ENCODE results near the gene FUS. TPM values are rescaled to one million over a fixed set of nuclear protein-coding genes. Genes with fewer than 3 reads are reported as not detected.

Gene FUS
- total RNA-seq, 1 experiment from 2014 or later: 770 TPM

DNA sequence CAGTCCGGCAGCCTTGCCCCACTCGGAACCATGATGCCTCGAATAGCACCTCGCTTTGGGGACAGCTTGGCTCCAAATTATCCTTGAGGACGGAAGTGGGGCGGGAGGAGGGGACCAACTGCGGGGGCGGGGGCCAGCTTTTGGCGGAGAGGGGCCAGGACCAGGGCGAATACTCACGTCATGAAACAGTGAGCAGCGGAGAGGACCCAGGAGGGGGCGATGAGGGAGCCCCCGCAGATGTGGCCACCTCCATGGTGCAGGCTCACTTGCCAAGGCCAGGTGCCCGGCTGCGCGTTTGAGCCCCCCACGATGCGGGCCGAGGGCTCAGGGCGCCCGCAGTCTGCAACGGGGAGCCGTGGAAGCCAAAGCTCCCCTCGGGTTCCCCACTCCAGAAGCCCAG lies 31.0 kb upstream of the FUS start:
- ChIA-PET CTCF (interaction anchor here (0.6 to 1.5 kb wide), 4 partner anchors 17 to 307 kb away, joined by 3 to 4 read pairs (median 4); partner anchors contain the start of genes HSD3B7, ZNF646 and ZNF668), POLR2A (interaction anchor here (0.6 to 1.9 kb wide), 3 partner anchors 14 to 46 kb away, joined by 3 to 7 read pairs (median 4); partner anchors contain the start of gene FUS)
- peak overlapping the region; percentile 55 for H3K4me3 Mint-ChIP-seq
- H3K27me3 Mint-ChIP-seq (ENCODE audit: low read depth): peaks cover 40% of the 10 kb centered on the region
- DNase-seq (ENCODE audit: low spot score) (no peak), ATAC-seq (no peak)
- H3K9me3 Mint-ChIP-seq: no peaks in the 10 kb centered on the region
- TF ChIP-seq FOXK1 (CRISPR knock-in tag; IDR thresholded peaks at IDR 0.05) (no peak), TEAD1 (CRISPR knock-in tag; IDR thresholded peaks at IDR 0.05) (no peak), ETV6 (CRISPR knock-in tag; IDR thresholded peaks at IDR 0.05) (no peak), FOXJ3 (CRISPR knock-in tag; IDR thresholded peaks at IDR 0.05; ENCODE audit: borderline replicate concordance) (no peak), ELF4 (CRISPR knock-in tag; IDR thresholded peaks at IDR 0.05; ENCODE audit: low read depth) (no peak), EMX1 (CRISPR knock-in tag; IDR thresholded peaks at IDR 0.05) (no peak), ZNF396 (CRISPR knock-in tag; IDR thresholded peaks at IDR 0.05; ENCODE audit: borderline replicate concordance) (no peak)
- TF ChIP-seq, protein P1, sequence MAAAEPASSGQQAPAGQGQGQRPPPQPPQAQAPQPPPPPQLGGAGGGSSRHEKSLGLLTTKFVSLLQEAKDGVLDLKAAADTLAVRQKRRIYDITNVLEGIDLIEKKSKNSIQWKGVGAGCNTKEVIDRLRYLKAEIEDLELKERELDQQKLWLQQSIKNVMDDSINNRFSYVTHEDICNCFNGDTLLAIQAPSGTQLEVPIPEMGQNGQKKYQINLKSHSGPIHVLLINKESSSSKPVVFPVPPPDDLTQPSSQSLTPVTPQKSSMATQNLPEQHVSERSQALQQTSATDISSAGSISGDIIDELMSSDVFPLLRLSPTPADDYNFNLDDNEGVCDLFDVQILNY (CRISPR knock-in tag; IDR thresholded peaks at IDR 0.05): no peak
- TF ChIP-seq, protein P2, sequence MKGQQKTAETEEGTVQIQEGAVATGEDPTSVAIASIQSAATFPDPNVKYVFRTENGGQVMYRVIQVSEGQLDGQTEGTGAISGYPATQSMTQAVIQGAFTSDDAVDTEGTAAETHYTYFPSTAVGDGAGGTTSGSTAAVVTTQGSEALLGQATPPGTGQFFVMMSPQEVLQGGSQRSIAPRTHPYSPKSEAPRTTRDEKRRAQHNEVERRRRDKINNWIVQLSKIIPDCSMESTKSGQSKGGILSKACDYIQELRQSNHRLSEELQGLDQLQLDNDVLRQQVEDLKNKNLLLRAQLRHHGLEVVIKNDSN (CRISPR knock-in tag; IDR thresholded peaks at IDR 0.05): no peak
- TF ChIP-seq, protein P3, sequence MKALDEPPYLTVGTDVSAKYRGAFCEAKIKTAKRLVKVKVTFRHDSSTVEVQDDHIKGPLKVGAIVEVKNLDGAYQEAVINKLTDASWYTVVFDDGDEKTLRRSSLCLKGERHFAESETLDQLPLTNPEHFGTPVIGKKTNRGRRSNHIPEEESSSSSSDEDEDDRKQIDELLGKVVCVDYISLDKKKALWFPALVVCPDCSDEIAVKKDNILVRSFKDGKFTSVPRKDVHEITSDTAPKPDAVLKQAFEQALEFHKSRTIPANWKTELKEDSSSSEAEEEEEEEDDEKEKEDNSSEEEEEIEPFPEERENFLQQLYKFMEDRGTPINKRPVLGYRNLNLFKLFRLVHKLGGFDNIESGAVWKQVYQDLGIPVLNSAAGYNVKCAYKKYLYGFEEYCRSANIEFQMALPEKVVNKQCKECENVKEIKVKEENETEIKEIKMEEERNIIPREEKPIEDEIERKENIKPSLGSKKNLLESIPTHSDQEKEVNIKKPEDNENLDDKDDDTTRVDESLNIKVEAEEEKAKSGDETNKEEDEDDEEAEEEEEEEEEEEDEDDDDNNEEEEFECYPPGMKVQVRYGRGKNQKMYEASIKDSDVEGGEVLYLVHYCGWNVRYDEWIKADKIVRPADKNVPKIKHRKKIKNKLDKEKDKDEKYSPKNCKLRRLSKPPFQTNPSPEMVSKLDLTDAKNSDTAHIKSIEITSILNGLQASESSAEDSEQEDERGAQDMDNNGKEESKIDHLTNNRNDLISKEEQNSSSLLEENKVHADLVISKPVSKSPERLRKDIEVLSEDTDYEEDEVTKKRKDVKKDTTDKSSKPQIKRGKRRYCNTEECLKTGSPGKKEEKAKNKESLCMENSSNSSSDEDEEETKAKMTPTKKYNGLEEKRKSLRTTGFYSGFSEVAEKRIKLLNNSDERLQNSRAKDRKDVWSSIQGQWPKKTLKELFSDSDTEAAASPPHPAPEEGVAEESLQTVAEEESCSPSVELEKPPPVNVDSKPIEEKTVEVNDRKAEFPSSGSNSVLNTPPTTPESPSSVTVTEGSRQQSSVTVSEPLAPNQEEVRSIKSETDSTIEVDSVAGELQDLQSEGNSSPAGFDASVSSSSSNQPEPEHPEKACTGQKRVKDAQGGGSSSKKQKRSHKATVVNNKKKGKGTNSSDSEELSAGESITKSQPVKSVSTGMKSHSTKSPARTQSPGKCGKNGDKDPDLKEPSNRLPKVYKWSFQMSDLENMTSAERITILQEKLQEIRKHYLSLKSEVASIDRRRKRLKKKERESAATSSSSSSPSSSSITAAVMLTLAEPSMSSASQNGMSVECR (CRISPR knock-in tag; IDR thresholded peaks at IDR 0.05; ENCODE audit: borderline replicate concordance): no peak
- TF ChIP-seq, protein P4, sequence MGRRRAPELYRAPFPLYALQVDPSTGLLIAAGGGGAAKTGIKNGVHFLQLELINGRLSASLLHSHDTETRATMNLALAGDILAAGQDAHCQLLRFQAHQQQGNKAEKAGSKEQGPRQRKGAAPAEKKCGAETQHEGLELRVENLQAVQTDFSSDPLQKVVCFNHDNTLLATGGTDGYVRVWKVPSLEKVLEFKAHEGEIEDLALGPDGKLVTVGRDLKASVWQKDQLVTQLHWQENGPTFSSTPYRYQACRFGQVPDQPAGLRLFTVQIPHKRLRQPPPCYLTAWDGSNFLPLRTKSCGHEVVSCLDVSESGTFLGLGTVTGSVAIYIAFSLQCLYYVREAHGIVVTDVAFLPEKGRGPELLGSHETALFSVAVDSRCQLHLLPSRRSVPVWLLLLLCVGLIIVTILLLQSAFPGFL (CRISPR knock-in tag; IDR thresholded peaks at IDR 0.05; ENCODE audit: borderline replicate concordance): no peak
- TF ChIP-seq, protein P5, sequence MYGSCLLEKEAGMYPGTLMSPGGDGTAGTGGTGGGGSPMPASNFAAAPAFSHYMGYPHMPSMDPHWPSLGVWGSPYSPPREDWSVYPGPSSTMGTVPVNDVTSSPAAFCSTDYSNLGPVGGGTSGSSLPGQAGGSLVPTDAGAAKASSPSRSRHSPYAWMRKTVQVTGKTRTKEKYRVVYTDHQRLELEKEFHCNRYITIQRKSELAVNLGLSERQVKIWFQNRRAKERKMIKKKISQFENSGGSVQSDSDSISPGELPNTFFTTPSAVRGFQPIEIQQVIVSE (CRISPR knock-in tag; IDR thresholded peaks at IDR 0.05; ENCODE audit: borderline replicate concordance): no peak
- peaks cover 20% of the 10 kb centered on the region for H3K4me1 Mint-ChIP-seq
- H3K27ac Mint-ChIP-seq: no peak overlapping the region
- no peaks in the 10 kb centered on the region for H3K36me3 Mint-ChIP-seq

DNA sequence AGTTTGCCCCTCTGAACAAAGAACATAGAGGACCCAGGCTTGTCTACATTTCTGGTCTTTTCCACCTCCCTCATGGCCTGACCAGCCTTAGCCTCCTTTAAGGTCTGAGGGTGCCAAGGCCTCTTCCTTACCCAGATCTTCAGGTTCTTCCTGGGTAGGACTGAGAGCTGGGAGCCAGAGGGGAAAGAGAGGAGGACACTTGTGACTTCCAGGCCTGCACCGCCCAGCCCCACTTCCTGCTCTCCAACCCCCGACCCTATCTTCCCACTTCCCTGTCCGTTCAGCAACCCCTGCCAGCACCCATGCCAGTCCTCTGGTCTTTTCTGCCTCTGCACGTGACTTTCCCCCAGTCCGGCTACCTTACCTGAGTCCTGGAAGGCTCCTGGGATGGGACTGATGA lies 30.6 kb upstream of the FUS start:
- Mint-ChIP-seq H3K27ac (no peak overlapping the region), H3K4me1 (peaks cover 20% of the 10 kb centered on the region), H3K36me3 (no peaks in the 10 kb centered on the region), H3K27me3 (ENCODE audit: low read depth) (peaks cover 35% of the 10 kb centered on the region), H3K9me3 (no peaks in the 10 kb centered on the region), H3K4me3 (peak overlapping the region; percentile 18)
- ChIA-PET CTCF (interaction anchor here (1.0 kb wide), 1 partner anchor 164 kb away, joined by 4 read pairs; the partner anchor contains the start of gene HSD3B7), POLR2A (interaction anchor here (1.9 kb wide), 1 partner anchor 31 kb away, joined by 7 read pairs; the partner anchor contains the start of gene FUS)
- no peak for DNase-seq (ENCODE audit: low spot score)
- no peak for ATAC-seq
- TF ChIP-seq EMX1 (CRISPR knock-in tag; IDR thresholded peaks at IDR 0.05) (no peak), CBFB (CRISPR knock-in tag; IDR thresholded peaks at IDR 0.05; ENCODE audit: low read depth) (no peak), ZNF232 (CRISPR knock-in tag; IDR thresholded peaks at IDR 0.05) (no peak), GRHL2 (CRISPR knock-in tag; IDR thresholded peaks at IDR 0.05; ENCODE audit: insufficient replicate concordance, severe bottlenecking) (no peak), ESRRA (CRISPR knock-in tag; IDR thresholded peaks at IDR 0.05; ENCODE audit: borderline replicate concordance) (no peak), CREM (CRISPR knock-in tag; IDR thresholded peaks at IDR 0.05) (no peak), ZNF416 (CRISPR knock-in tag; IDR thresholded peaks at IDR 0.05) (no peak), NR1H2 (CRISPR knock-in tag; IDR thresholded peaks at IDR 0.05) (no peak)
- TF ChIP-seq, protein P3 (CRISPR knock-in tag; IDR thresholded peaks at IDR 0.05; ENCODE audit: borderline replicate concordance): no peak
- TF ChIP-seq, protein P6, sequence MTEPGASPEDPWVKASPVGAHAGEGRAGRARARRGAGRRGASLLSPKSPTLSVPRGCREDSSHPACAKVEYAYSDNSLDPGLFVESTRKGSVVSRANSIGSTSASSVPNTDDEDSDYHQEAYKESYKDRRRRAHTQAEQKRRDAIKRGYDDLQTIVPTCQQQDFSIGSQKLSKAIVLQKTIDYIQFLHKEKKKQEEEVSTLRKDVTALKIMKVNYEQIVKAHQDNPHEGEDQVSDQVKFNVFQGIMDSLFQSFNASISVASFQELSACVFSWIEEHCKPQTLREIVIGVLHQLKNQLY (CRISPR knock-in tag; IDR thresholded peaks at IDR 0.05): no peak
- TF ChIP-seq, protein P1 (CRISPR knock-in tag; IDR thresholded peaks at IDR 0.05): no peak
